B cell (primary cell): ENCODE results near the gene MYL6. TPM values are rescaled to one million over a fixed set of nuclear protein-coding genes. Genes with fewer than 3 reads are reported as not detected.

Source experiments
- ATAC-seq: fragments of 200-7000 bp; cut with Tn5 transposase; one replicate; pipeline ENCODE4 v1.10.0; 2021; ENCODE audit warnings: low read depth, mild to moderate bottlenecking, moderate number of reproducible peaks, moderate library complexity
- CTCF ChIA-PET: fragments of 350-600 bp; sonication (Branson Sonifier 250); formaldehyde crosslinking; loops from one replicate; lab custom pipeline; 2021; ENCODE audit warnings: antibody characterized with exemption, inconsistent platforms; lab: Charles Lee
- POLR2A ChIA-PET: fragments of 350-600 bp; sonication (Branson Sonifier 250); formaldehyde crosslinking; loops from one replicate; lab custom pipeline; 2021; ENCODE audit warnings: antibody characterized with exemption; lab: Charles Lee
- DNase-seq: peaks from one replicate; pipeline ENCODE4 v3.0.0; 2013
- H2AFZ ChIP-seq: 2 replicates; pipeline ENCODE4 v1.6.1; 2012; ENCODE audit warnings: mild to moderate bottlenecking, low read depth, low read length; ENCODE audit not compliant: insufficient read depth, poor library complexity, severe bottlenecking
- H3K27ac ChIP-seq, 2 donors: 1 replicate in 1 of 2; 2 replicates in 1 of 2; pipeline ENCODE4 v1.5.1; 2012 to 2013; ENCODE audit warnings: low read length in 2 of 2, mild to moderate bottlenecking in 2 of 2, moderate library complexity in 1 of 2
- H3K27me3 ChIP-seq, 4 experiments: fragments of 200-600 bp in 1 of 4; sonication (generic) in 1 of 4; replicated peaks in 1 of 4; 1 replicate in 2 of 4; 2 replicates in 2 of 4; pipeline versions ENCODE4 v1.6.1 to v1.7.0; 2013 to 2016; ENCODE audit warnings: low read length in 3 of 4, mild to moderate bottlenecking in 2 of 4, mixed read lengths in 1 of 4, moderate library complexity in 1 of 4; ENCODE audit not compliant: insufficient read depth in 4 of 4, control insufficient read depth in 3 of 4; ENCODE audit errors: control extremely low read depth in 1 of 4
- H3K36me3 ChIP-seq, 2 experiments: replicated peaks in 1 of 2; 1 replicate in 1 of 2; 2 replicates in 1 of 2; pipeline versions ENCODE4 v1.6.1 to v1.7.1; 2013; ENCODE audit warnings: low read length in 1 of 2; ENCODE audit not compliant: insufficient read depth in 2 of 2, control insufficient read depth in 1 of 2; ENCODE audit errors: control extremely low read depth in 1 of 2, extremely low read depth in 1 of 2
- H3K4me1 ChIP-seq, 2 donors: fragments of 200-600 bp in 1 of 2; sonication (generic) in 1 of 2; 1 replicate in 1 of 2; 2 replicates in 1 of 2; pipeline versions ENCODE4 v1.5.1 to v1.6.1; 2013 to 2017; ENCODE audit warnings: low read length in 2 of 2; ENCODE audit not compliant: control insufficient read depth in 2 of 2, insufficient read depth in 2 of 2
- H3K4me2 ChIP-seq: replicated peaks from 2 replicates; pipeline ENCODE3; 2012; ENCODE audit warnings: mild to moderate bottlenecking, low read depth, low read length; ENCODE audit not compliant: poor library complexity, severe bottlenecking
- H3K4me3 ChIP-seq, 5 experiments: fragments of 200-600 bp in 1 of 5; sonication (generic) in 1 of 5; 1 replicate in 3 of 5; 2 replicates in 2 of 5; pipeline versions ENCODE4 v1.5.1 to v1.7.0; 2011 to 2016; ENCODE audit warnings: low read length in 4 of 5, mild to moderate bottlenecking in 4 of 5, low read depth in 2 of 5, control low read depth in 1 of 5, moderate library complexity in 1 of 5; ENCODE audit not compliant: insufficient read depth in 1 of 5; ENCODE audit errors: control extremely low read depth in 1 of 5, extremely low read depth in 1 of 5
- H3K79me2 ChIP-seq: fragments of 200-600 bp; sonication (generic); one replicate; pipeline ENCODE4 v1.6.0; 2016; ENCODE audit warnings: low read length; ENCODE audit not compliant: control insufficient read depth, insufficient read depth
- H3K9ac ChIP-seq: fragments of 200-600 bp; sonication (generic); 2 replicates; pipeline ENCODE4 v1.6.1; 2017; ENCODE audit warnings: mild to moderate bottlenecking, low read length, moderate library complexity
- H3K9me3 ChIP-seq, 3 donors: one replicate each; pipeline versions ENCODE4 v1.6.1 to v1.7.1; 2013; ENCODE audit warnings: low read length in 2 of 3; ENCODE audit not compliant: control insufficient read depth in 2 of 3, insufficient read depth in 1 of 3; ENCODE audit errors: control extremely low read depth in 1 of 3
- H4K20me1 ChIP-seq: 2 replicates; pipeline ENCODE4 v1.6.0; 2012; ENCODE audit warnings: mild to moderate bottlenecking, low read length; ENCODE audit not compliant: insufficient read depth, control insufficient read depth, poor library complexity, severe bottlenecking
- H3K27ac Mint-ChIP-seq: one replicate; pipeline ENCODE4 v1.8.0; 2021; ENCODE audit warnings: mixed read lengths
- H3K27me3 Mint-ChIP-seq: one replicate; pipeline ENCODE4 v1.8.0; 2021; ENCODE audit warnings: mixed read lengths
- H3K4me1 Mint-ChIP-seq: one replicate; pipeline ENCODE4 v1.8.0; 2021; ENCODE audit warnings: mixed read lengths
- H3K4me3 Mint-ChIP-seq: one replicate; pipeline ENCODE4 v1.8.0; 2021; ENCODE audit warnings: mixed read lengths
- H3K9me3 Mint-ChIP-seq: one replicate; pipeline ENCODE4 v1.8.0; 2022; ENCODE audit warnings: mixed read lengths; ENCODE audit not compliant: insufficient read depth
- EZH2 ChIP-seq: IDR thresholded peaks from 2 replicates; pipeline ENCODE4 v1.6.1; 2012; ENCODE audit warnings: borderline replicate concordance, low read depth, mild to moderate bottlenecking, moderate library complexity, low read length; ENCODE audit not compliant: insufficient read depth, poor library complexity, severe bottlenecking
- WGBS: methylation state at CpG from one replicate; pipeline ENCODE4 v1.1.5; 2013; ENCODE audit warnings: missing lambda C conversion rate; ENCODE audit not compliant: insufficient coverage; 5-methylcytosine and 5-hydroxymethylcytosine counted together
- intact Hi-C: fragments of 100-400 bp; cut with micrococcal nuclease; formaldehyde crosslinking; loops from one replicate; pipeline ENCODE4 v1.10.0; 2022
- polyA plus RNA-seq: library from polyadenylated mRNA; depleted of rRNA; stranded (reverse); fragments of >200 nt; gene quantifications from 2 replicates; pipeline ENCODE4 v1.2.3, GENCODE V29; 2012
- total RNA-seq, 2 donors: library from RNA; stranded (reverse); fragments of 120-200 nt in 1 of 2; gene quantifications; 1 replicate in 1 of 2; 2 replicates in 1 of 2; pipeline versions ENCODE4 v1.2.3 to v1.2.4, GENCODE V29; 2013 to 2022
- TF ChIP-seq, protein P1 (sequence below): fragments of 200-600 bp; IDR thresholded peaks from one replicate; pipeline ENCODE4 v1.8.0; 2022; ENCODE audit warnings: antibody characterized with exemption, mild to moderate bottlenecking

MYL6 gene
- total and polyA plus RNA-seq, 2 donors (not counting 1 experiment from before 2014, with no cell fraction given) = 675 to 711 TPM

- Histone ChIP-seq H3K4me2 (no peak overlapping the region), H3K79me2 (peaks cover 12% of the 10 kb centered on the region), H3K36me3 (peaks cover 3 to 58% of the 10 kb centered on the region in 2 experiments), H3K27ac (peak overlapping the region in 1 of 2 donors; percentile 65), H4K20me1 (peaks cover 6% of the 10 kb centered on the region), H3K27me3 (no peaks in the 10 kb centered on the region), H3K4me3 (no peak overlapping the region), H3K4me1 (peaks cover 9 to 18% of the 10 kb centered on the region in 2 donors), H2AFZ (no peak overlapping the region), H3K9me3 (no peaks in the 10 kb centered on the region), H3K9ac (no peak overlapping the region)
- POLR2A ChIA-PET = interaction anchor here (0.5 to 4.9 kb wide), 3 partner anchors 15 to 55 kb away, joined by 3 to 65 read pairs (median 6); partner anchors contain the start of genes RNF41 and SMARCC2
- no peak for TF ChIP-seq EZH2
- TF ChIP-seq, protein P1, sequence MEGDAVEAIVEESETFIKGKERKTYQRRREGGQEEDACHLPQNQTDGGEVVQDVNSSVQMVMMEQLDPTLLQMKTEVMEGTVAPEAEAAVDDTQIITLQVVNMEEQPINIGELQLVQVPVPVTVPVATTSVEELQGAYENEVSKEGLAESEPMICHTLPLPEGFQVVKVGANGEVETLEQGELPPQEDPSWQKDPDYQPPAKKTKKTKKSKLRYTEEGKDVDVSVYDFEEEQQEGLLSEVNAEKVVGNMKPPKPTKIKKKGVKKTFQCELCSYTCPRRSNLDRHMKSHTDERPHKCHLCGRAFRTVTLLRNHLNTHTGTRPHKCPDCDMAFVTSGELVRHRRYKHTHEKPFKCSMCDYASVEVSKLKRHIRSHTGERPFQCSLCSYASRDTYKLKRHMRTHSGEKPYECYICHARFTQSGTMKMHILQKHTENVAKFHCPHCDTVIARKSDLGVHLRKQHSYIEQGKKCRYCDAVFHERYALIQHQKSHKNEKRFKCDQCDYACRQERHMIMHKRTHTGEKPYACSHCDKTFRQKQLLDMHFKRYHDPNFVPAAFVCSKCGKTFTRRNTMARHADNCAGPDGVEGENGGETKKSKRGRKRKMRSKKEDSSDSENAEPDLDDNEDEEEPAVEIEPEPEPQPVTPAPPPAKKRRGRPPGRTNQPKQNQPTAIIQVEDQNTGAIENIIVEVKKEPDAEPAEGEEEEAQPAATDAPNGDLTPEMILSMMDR = peak; percentile 63
- H3K27ac Mint-ChIP-seq = peak overlapping the region; percentile 89
- ATAC-seq = no peak
- peak; percentile 65 for DNase-seq
- peaks cover 47% of the 10 kb centered on the region for H3K4me1 Mint-ChIP-seq
- H3K9me3 Mint-ChIP-seq = no peaks in the 10 kb centered on the region
- WGBS = 91% methylated on average over 10 of the region's 14 CpGs
- intact Hi-C loops = loop anchor here (1.0 to 5.0 kb wide), 3 partner anchors 18 to 261 kb away; partner anchors contain the start of genes ANKRD52, NABP2 and SPRYD4
- no peaks in the 10 kb centered on the region for H3K27me3 Mint-ChIP-seq
- CTCF ChIA-PET = interaction anchor here (0.6 to 7.6 kb wide), 19 partner anchors 9 to 490 kb away, joined by 3 to 126 read pairs (median 4); partner anchors contain the start of genes ANKRD52, CNPY2, COQ10A and NABP2
- H3K4me3 Mint-ChIP-seq = no peak overlapping the region
These were observed 48.5 kb downstream of the MYL6 start for GRCh38 chr12:56206452-56207166.
